ENCODE results near the gene SF3A1.

GRCh38 chr22:30338802-30339201 is 17.9 kb downstream of the SF3A1 start:
- TF ChIP-seq, protein P1, sequence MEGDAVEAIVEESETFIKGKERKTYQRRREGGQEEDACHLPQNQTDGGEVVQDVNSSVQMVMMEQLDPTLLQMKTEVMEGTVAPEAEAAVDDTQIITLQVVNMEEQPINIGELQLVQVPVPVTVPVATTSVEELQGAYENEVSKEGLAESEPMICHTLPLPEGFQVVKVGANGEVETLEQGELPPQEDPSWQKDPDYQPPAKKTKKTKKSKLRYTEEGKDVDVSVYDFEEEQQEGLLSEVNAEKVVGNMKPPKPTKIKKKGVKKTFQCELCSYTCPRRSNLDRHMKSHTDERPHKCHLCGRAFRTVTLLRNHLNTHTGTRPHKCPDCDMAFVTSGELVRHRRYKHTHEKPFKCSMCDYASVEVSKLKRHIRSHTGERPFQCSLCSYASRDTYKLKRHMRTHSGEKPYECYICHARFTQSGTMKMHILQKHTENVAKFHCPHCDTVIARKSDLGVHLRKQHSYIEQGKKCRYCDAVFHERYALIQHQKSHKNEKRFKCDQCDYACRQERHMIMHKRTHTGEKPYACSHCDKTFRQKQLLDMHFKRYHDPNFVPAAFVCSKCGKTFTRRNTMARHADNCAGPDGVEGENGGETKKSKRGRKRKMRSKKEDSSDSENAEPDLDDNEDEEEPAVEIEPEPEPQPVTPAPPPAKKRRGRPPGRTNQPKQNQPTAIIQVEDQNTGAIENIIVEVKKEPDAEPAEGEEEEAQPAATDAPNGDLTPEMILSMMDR (IDR thresholded peaks at IDR 0.05), result no peak
- TF ChIP-seq POLR2A (IDR thresholded peaks at IDR 0.05), result no peak

All from body of pancreas (tissue), 4 donors.